ENCODE results near the gene RAP1GAP.

GRCh38 chr1:21620496-21620895 is 48.7 kb downstream of the RAP1GAP start:
- TF ChIP-seq CTCF (IDR thresholded peaks at IDR 0.05; ENCODE audit: poor library complexity, severe bottlenecking) (no peak), POLR2AphosphoS5 (IDR thresholded peaks at IDR 0.05) (no peak), MXI1 (conservative IDR thresholded peaks at IDR 0.05; ENCODE audit: poor library complexity, severe bottlenecking) (no peak), RAD21 (conservative IDR thresholded peaks at IDR 0.05) (no peak), SMC3 (conservative IDR thresholded peaks at IDR 0.05; ENCODE audit: poor library complexity) (no peak)

All from neural cell (in vitro differentiated cells).